ENCODE data around the gene TIPARP. TPM values are rescaled to one million over a fixed set of nuclear protein-coding genes. Genes with fewer than 3 reads are reported as not detected.

The TIPARP gene
- total and polyA plus RNA-seq, 2 of the 13 experiments (the other 11 are each of a cell fraction or from before 2014, with no cell fraction given): 7.3 to 19.7 TPM

GRCh38 chr3:156680243-156680914 lies 6.0 kb downstream of the TIPARP start (continued):
- TF ChIP-seq ZNF468 (CRISPR knock-in tag; IDR thresholded peaks at IDR 0.05) (no peak), RELA (CRISPR knock-in tag; IDR thresholded peaks at IDR 0.05) (no peak), RFX5 (IDR thresholded peaks at IDR 0.05; ENCODE audit: low read depth, low read length) (no peak), ZNF572 (CRISPR knock-in tag; IDR thresholded peaks at IDR 0.05) (no peak), MNT (IDR thresholded peaks at IDR 0.05) (no peak), SMAD9 (CRISPR knock-in tag; IDR thresholded peaks at IDR 0.05) (no peak), SIN3A (IDR thresholded peaks at IDR 0.05; ENCODE audit: borderline replicate concordance, low read depth, low read length) (no peak), EP300 (IDR thresholded peaks at IDR 0.05; ENCODE audit: low read depth in 2 of 2, low read length in 2 of 2) (no peak), EP300 (CRISPR knock-in tag; IDR thresholded peaks at IDR 0.05; ENCODE audit: borderline replicate concordance) (no peak), PATZ1 (CRISPR knock-in tag; IDR thresholded peaks at IDR 0.05) (no peak)

GRCh38 chr3:156681002-156681401 lies 6.6 kb downstream of the TIPARP start:
- Histone ChIP-seq H3K79me2 (ENCODE audit: insufficient read depth, low read length) (peaks cover 98% of the 10 kb centered on the region), H3K27ac (ENCODE audit: extremely low read length, insufficient read depth, low read length) (peak overlapping the region; percentile 60), H3K4me2 (ENCODE audit: low read depth, low read length) (peak overlapping the region; percentile 25), H3K27me3 (ENCODE audit: control insufficient read depth in 1 of 2, insufficient read depth in 2 of 2, low read length in 2 of 2) (no peaks in the 10 kb centered on the region), H2AFZ (ENCODE audit: low read length) (no peak overlapping the region), H3K36me3 (replicated peaks in 1 of 2; ENCODE audit: control insufficient read depth in 1 of 2, insufficient read depth in 2 of 2, low read length in 2 of 2) (peaks cover 4 to 32% of the 10 kb centered on the region in 2 experiments; a peak in 4 of 5 replicates), H3K4me3 (replicated peaks in 1 of 3; ENCODE audit: insufficient read depth in 1 of 3, low read depth in 2 of 3, low read length in 3 of 3) (no peak overlapping the region), H3K9ac (ENCODE audit: insufficient read depth, low read depth, low read length) (no peak overlapping the region), H3K9me3 (ENCODE audit: low read length) (no peaks in the 10 kb centered on the region), H3K4me1 (ENCODE audit: insufficient read depth, low read length) (peaks cover 77% of the 10 kb centered on the region), H4K20me1 (ENCODE audit: insufficient read depth, low read length) (peaks cover 36% of the 10 kb centered on the region)
- in situ Hi-C loops (cut with HindIII; ENCODE audit: extremely low pct_ligation_motif_present, low pct_unique_long_range_greater_than_20kb): no loop called here
- DNase-seq (ENCODE audit: low spot score) (peak; percentile 71), FAIRE-seq (no peak), ATAC-seq (peak; percentile 87)
- POLR2A ChIA-PET: no interaction called here
- intact Hi-C loops (cut with micrococcal nuclease; ENCODE audit: unreplicated experiment): no loop called here
- 86% methylated on average over 4 of the region's 4 CpGs for WGBS (ENCODE audit: low lambda C conversion rate)
- CTCF ChIA-PET (ENCODE audit: low intra/inter-chr PET ratio, low total read pairs): no interaction called here
- BruUV-seq (replicated peaks): no TSS peak
- TF ChIP-seq MEIS1 (CRISPR knock-in tag; IDR thresholded peaks at IDR 0.05; ENCODE audit: borderline replicate concordance): no peak
- no peak for TF ChIP-seq ZNF644 (CRISPR knock-in tag; IDR thresholded peaks at IDR 0.05; ENCODE audit: low read depth)
- TF ChIP-seq RBAK (CRISPR knock-in tag; IDR thresholded peaks at IDR 0.05): no peak
- no peak for TF ChIP-seq SP1 (IDR thresholded peaks at IDR 0.05)
- TF ChIP-seq SP1 (CRISPR knock-in tag; IDR thresholded peaks at IDR 0.05): no peak
- TF ChIP-seq ZNF260 (CRISPR knock-in tag; IDR thresholded peaks at IDR 0.05; ENCODE audit: borderline replicate concordance, low read depth): no peak
- TF ChIP-seq IRF1 (CRISPR knock-in tag; IDR thresholded peaks at IDR 0.05; ENCODE audit: low read depth): no peak
- TF ChIP-seq ZNF224 (CRISPR knock-in tag; IDR thresholded peaks at IDR 0.05): no peak
- TF ChIP-seq FOXO1 (CRISPR knock-in tag; IDR thresholded peaks at IDR 0.05): no peak
- 0 out of 2 replicates have a peak, but pooled peaks have one; percentile 19 for TF ChIP-seq ELF1 (CRISPR knock-in tag; IDR thresholded peaks at IDR 0.05)
